PFSK-1 (cell line): ENCODE data around the gene NIPAL4.

ENCODE experiments used
- POLR2AphosphoS5 ChIP-seq: IDR thresholded peaks from 2 replicates; pipeline ENCODE4 v1.6.1; 2012; ENCODE audit warnings: low read depth, mild to moderate bottlenecking, control low read depth, low read length, moderate library complexity
- SIN3A ChIP-seq: IDR thresholded peaks from 2 replicates; pipeline ENCODE4 v1.6.1; 2012; ENCODE audit warnings: mild to moderate bottlenecking, low read length, moderate library complexity, borderline replicate concordance; ENCODE audit not compliant: insufficient read depth

- TF ChIP-seq SIN3A (no peak), POLR2AphosphoS5 (no peak)
Measured at GRCh38 chr5:157506981-157507780, 47.2 kb downstream of the NIPAL4 start.
